HG03196 (cell line): ENCODE data around the gene MLLT6.

Experiments used
- ATAC-seq: cut with Tn5 transposase; IDR thresholded peaks from one replicate; pipeline ENCODE4 v1.9.1; 2021; ENCODE audit not compliant: unreplicated experiment

The MLLT6 gene

DNA sequence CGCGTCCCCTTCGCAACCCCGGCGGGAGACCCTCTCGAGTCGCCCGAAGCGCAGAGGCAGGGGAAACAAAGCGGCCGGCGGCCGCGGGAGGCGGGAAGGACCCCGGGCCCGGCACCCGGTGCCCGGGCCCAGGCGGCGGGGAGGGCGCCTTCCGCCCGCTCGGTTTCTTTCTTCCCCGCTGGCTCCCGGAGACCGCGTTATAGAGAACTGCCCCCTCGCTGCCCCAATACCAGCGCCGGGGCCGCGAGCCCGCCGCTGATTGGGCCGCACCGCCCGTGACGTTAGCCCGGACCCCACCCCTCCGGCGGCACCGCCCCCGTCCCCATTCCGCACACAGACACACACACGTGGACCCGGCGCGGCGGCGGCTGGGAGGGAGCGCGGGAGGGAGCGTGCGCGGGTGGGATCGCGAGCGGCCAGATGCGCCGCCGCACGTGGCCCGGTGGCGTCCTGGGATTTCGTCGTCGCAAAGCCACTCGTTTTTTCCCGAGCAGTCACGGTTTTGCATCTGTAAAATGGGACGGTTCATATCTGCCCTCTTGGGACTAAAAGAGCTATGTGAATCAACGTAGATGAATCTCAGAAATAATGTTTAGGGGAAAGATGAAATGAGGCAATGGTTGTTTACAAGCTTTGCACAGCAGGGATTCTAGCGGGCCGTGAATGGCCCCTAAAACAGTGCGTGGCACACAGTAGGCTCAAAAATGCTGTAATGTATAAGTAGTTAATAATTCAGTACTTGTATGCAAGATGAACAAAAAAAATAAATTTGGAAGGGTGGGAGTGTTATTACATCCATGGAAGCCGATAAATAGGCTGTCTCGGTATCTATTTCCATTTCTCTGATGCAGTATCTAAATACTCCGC lies 30.1 kb upstream of the MLLT6 start, which contains the start of gene EPOP:
TSS of gene EPOP (minus strand) at position 209 of the 867 bp plus-strand sequence. CDS start 462 bp downstream, outside the sequence.
- ATAC-seq, result peak; percentile 63

DNA sequence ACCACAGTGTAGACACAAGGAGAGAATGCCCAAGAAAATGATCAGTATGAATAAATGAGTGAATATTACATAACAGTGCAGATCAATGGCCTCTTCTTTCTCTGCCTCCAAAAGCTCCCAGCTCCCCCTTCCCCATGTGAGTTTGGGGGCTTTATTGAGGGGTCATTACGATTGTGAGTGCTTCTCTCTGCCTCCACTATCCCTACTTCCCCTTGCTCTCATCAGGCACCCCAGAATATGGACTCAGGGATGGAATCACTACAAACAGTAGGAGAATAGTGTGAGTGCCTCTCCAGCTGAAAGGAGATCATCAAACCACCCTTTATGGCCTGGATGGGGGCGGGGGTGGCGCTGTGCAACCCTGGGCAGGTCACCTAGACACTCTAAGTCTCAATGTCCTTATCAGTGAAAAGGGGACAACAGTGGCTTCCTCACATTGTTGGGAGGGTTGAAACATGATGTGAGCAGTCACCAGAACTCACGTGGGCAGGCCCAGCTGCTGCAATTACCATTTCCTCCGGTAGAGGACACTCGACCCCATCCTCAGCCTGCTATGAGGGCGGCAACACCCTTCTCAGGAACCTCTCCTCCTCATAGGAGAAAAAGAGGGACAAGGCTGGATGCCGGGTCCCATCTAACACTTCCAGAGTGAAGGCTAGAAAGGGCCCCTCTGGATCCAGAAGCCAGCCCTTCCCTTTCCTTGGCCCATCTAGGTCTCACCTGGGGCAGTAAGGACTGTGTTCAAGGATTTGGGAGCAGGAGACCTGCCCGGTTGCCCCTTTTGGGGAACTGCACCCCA lies 28.2 kb upstream of the MLLT6 start:
- no peak for ATAC-seq

DNA sequence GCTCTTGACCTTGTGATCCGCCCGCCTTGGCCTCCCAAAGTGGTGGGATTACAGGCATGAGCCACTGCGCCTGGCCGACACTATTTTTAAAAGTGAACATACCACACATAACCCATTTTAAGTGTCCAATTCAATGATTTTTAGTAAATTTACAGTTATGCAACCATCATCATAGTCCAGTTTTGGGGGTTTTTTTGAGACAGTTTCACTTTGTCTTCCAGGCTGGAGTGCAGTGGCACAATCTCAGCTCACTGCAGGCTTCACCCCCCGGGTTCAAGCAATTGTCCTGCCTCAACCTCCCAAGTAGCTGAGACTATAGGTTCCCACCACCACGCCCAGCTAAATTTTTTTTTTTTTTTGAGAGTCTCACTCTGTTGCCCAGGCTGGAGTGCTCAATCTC lies 27.3 kb upstream of the MLLT6 start:
- no peak for ATAC-seq

DNA sequence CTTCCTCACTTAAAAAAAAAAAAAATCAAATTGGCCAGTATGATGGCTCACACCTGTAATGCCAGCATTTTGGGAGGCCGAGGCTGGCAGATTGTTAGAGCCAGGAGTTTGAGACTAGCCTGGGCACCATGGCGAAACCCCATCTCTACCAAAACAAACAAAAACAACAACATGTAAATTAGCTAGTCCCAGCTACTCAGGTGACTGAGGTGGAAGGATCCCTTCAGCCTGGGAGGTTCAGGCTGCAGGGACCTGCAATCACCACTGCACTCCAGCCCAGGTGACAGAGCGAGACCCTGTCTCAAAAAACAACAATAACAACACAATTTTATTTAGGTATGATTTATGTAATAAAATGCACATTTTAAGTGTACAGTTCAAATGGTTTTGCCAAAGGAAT lies 24.0 kb upstream of the MLLT6 start:
- ATAC-seq, result no peak

DNA sequence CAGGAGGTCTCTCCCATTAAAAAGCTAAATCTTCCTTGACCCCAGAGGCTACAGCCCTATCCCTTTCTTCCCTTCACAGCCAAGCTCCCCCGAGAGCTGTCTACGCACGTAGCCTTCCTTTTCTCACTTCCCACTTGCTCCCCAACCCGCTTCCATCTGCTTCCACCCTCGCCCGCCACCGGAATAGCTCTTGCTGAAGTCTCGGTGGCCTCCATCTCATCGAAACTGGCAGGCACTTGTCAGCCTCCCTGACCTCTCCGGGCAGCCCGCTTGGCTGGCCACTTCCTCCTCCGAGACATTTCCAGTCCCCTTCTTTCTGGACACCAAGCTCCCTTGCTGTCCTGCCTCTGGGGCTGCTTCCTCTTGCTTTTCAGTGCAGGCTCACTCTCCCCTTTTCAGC lies 19.6 kb upstream of the MLLT6 start:
- no peak for ATAC-seq

DNA sequence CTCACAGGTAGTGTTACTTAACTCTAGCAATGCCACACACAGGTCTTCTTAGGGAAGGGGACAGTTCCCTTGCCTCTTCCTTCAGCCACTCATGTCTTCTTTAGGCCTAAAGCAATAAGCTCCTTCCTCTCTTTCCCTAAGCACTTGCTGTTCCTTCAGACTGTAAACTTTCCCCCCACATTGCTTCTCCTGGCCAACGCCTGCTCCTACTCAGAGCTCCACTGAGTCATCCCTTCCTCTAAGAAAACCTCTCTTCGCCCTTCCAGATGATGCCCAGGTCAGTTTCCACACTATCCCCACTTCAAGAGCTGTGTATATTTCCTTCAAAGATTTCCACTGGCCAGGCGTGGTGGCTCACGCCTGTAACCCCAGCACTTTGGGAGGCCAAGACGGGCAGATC lies 17.8 kb upstream of the MLLT6 start:
- no peak for ATAC-seq

DNA sequence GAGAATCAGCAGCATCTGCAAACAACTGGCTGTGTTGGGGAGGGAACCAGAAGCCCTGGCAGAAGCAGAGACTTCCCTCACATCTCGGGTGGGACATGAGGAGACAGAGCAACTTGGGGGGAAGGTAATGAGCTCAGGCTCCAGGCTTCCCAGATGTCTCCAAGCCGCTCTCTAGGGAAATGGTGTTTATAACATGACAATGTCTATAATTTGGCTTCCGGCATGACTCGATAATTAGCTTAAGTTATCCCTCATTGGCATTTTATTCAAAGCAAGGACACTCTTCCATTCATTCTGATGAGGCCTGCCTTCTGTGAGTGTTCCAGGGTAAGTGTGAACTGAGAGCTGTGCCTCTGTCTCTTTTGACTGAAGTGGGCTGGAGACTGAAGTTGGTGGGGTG lies 14.7 kb upstream of the MLLT6 start:
- no peak for ATAC-seq

DNA sequence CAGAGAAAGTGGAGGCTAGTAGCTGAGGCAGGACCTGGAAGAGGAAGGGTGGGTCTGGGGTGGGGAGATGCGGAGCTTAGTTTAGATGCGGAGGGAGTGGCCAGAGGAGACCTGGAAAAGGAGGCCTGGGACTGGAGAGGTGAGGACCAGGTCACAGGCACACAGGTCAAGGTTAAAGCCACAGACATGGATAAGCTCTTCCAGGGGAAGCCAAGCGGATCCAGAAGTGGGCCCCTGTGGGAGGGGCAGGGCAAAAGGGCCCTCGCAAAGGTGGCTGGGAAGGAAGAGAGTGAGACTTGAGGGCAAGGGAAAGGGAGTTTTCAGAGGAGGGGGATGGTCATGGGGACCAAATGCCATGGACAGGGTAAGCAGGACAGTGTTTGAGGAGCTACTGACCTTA lies 13.9 kb upstream of the MLLT6 start:
- ATAC-seq, result no peak

DNA sequence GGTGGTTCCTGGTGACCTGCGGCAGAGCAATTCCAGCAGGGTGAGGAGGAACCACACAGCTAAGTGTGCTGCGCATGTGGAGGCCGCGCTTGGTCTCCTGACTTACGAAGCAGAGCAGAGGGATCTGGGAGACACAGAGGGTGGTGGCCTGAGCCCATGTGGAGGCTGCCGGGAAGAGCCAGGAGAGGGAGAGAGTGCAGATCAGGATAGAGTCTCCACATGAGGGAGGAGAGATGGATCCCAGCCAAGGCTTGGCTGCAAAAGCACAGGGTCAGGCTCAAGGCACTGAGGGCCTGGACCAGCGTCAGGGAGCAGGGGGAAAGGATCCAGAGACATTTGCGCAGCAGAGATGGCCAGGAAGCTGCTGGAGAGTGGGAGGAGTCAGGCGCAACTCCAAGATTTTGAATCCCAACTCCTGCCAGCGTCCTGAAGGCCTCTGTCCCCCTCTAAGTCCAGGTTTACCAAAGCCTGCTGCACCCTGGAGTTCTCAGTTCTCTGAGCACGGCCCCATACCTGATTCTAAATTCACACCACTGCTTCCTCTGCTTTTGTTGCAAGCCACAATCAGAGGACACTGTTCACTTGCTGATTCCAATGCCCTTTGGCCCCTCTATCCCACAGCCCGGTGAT lies 11.3 kb upstream of the MLLT6 start:
- no peak for ATAC-seq

DNA sequence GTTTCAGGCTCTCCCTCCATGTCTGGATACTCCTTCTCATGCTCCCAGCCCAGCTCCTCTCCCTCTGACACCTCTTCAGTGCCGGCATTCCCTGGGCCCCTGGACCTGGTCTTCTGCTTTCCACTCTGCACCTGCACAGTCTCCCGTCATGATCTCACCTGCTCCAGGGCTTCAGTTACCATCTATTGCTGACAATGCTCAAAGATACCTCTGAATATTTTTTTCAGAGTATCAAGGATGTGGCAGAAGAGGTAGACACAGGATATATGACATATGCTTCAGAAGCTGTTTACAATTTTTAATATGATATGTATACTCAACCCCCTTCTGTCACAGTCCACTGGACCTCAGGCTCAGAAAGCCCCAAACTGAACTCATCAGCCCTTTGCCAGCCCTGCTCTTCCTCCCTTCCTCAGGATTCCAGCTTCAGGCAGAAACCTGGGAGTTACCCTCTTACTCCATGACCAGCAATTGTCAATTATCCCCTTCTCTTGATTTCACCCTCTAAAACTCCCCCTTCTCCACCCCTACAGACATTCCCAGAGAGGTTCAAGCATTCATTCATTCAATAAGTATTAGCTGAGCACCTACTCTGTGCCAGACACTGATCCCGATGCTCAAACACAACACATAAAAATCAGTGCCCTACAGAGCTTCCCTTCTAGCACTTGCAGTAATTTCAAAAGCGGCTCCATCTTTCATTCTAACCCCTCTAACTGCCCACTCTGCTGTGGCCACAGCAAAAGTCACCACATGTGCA lies 7.8 kb upstream of the MLLT6 start:
- ATAC-seq, result no peak

DNA sequence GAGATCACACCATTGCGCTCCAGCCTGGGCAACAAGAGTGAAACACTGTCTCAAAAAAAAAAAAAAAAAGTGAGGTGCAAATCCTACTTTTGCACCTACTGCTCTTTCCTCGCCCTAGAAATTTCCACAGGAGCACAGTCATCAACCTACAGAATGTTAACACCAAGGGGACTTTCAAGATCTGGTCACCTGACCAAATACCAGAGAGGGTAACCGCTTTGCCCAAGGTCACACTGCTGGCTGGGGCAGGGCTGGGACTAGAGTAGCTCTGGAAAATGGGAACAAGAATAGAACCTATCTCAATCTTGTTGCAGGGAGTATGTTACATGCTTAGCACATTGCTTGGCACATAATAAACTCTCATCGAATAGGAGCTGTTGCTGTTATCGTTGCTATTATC lies 6.3 kb upstream of the MLLT6 start:
- no peak for ATAC-seq

DNA sequence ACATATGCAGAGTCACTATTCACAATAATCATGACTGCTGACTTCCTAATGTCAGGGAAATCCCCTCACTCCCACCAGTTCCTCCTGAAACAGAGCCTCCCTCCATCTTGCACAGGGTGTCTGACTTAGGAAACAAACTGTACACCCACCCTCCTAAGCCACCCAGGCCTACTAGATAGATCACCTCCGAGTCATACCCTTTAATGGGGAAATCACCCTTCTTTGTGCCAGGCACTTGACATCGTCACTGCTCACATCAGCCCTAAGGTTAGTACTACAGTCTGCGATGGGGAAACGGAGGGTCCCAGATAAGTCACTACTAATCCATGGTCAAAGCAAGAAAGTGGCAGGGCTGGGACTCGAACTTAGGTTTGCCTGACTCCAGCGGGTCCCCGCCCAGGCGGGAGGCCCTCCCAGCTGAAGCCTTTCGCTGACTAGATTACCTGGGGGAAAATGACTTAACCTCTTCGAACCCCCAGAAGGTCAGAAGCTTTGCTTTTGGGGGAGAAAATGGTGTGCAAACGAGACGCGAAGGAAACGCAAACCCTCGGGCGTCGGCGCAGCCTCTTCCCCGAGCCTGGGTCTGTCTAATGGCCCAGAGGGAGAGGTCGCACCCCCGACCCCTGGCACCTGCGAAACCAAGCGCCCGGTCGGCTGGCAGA lies 3.4 kb upstream of the MLLT6 start:
- ATAC-seq, result peak; percentile 18

DNA sequence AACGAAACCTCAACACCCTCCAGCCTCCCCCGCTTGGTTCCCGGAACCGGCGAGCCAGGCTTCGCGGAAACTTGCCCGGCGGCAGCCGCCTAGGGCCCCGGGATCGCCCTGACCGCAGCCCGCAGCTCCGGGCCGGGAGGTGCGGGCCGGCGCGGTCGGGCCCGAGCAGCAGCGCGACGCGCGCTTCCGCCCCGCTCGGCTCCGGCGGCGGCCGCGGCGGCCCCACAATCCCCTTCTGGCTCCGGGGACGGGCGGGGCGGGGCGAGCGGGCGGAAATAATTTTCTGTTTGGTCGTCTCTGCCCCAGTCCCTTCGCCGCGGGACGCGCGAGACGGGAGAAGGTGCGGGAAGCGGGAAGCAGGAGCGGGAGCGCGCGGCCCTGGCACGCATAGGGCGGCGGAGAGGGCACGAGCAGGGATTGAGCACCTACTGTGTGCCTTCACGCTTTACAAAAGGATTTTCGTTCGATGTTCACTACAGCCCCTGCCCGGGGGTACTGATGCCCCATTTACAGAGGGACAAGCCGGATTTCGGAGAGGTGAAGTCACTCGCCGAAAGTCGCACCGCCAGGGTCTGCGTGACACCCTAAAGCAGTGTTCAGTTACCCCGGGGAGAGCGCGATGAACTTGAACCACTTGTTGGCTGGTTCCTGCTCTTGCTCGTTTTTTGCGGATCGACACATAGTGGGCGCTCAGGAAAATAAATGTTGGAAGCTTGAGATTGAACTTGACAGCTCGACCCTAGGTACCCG lies 2.7 kb upstream of the MLLT6 start:
- ATAC-seq, result peak; percentile 36

DNA sequence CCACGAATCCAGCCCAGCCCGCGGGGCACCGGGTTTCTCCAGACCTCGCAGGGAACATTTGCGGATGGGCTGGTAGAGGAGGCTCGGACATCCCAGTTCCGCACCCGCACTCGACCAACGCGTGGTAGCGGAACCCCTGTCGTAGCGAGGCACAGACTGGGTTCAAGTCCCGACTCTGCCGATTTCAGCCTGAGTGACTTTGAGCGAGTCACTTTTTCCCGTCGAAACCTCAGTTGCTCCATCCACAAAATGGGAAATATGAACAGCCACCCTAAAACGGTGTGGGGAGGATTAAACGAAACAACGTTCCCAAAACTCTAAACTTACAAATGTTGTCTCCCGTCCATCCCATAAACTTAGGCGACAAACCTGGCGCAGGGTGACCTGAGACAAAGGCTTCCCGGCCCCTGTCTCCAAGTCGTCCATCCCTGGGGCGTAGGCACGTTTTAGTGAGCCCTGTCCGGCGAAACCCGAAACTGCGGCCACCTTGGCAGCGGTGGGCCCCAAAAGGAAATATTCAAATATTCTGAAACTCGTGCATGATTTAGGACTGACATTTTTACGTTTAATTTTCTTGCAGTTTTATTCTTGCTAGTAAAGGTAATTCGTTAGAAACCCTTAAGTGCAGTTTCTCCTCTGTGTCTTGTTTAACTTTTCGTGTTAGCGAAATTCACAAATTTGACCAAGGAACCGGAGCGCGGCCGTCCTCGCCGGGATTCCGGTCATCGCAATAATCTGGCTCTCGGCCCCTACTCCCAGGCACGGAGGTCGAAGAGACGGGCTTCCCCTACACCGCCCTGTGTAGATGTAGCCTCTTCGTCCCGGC lies 1.9 kb upstream of the MLLT6 start:
- no peak for ATAC-seq

DNA sequence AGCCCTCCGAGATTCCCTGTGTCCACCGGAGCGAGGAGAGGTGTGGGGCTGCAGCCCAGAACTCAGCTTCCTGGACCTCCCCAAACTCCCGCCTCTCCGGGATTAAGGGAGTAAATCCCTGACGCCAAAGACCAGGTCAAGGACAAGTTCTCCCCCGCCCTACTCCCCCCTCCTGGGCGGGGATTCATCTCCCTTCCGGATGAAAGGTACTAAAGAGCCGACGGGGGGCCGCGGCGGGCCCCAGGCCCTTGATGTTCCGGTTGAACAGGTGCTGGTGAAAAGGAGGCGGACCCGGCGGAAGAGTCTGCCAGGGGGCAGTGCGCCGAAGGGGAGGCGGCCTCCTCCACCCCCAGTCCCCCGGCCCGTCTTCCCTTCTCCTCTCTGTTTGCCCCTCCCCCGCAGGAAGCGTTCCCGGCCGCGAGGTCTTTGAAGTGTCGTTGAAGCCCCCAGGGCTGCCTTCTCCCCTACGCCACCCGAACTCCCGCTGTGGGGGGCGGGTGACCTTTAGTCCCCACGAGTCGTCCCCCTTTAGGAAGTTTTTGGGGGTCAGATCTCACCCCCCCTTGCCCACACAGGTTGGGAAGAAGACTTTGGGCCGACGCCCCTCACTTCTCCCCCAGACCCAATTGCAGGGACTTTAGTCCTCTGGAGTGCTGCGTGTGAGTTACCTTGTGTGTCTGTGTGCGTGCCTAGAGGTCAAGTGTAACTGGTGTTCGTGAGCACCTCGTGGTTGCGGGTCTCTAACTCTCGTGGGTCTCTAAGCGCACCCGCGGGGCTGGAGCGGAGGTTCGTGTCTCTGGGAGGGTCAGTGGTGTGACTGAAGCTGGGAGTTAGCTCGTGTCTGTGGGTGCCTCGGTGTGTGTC lies 1.1 kb upstream of the MLLT6 start:
- ATAC-seq, result no peak

DNA sequence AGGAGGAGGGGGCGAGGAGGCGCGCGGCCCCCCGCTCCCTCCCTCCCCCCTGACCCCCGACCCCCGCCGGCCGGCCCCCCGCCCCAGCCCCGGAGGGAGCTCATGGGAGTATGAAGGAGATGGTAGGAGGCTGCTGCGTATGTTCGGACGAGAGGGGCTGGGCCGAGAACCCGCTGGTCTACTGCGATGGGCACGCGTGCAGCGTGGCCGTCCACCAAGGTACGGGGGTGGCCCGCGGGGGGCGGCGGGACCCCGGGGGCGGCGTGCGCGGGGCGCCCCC lies 390 bp downstream of the MLLT6 start:
- no peak for ATAC-seq

DNA sequence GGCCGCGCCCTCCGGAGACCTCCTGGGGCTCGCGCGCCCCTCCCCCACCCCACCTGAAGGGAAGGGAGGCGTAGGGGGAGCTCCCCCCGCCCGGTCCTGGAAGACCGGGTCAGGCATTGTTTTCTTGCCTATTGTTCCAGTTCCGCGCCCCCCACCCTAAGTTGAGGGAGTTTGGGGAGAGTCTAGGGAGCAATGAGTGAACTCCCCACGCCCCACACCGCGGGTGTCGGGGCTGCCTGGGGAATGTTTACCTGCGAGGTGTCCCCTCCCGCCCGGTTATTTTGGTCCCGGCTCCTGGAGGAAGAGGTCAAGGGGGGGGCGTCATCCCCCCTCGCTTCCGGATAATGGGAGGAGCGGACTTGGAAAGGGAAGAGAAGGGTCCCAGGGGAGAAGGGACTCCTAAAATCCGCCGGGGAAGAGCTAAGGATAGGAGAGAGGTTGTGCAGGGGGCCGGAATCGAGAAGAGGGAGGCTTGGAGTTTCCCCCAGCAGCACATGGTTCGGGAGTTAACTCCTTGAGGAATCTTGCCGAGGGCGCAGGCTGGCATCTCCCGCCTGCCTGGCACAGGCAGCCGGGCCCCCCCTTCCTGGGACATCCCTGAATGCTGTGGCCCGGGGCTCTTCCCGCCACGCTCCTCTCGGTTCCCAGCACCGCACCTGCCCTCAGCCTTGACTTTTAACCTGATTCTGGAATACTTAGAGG lies 881 bp downstream of the MLLT6 start:
- ATAC-seq, result no peak
